Subcutaneous abdominal adipose tissue (tissue), 5 donors: ENCODE results near the gene TRIM56.
"Not testable (repeated sequence)": the region's sequence is repeated elsewhere in the genome, so short reads cannot be mapped to it uniquely, and the experiment has no call there.

Source experiments
- H3K27ac ChIP-seq: one replicate; pipeline ENCODE4 v1.7.0; 2013; ENCODE audit warnings: low read depth, mild to moderate bottlenecking, inconsistent platforms, low read length, moderate library complexity
- H3K27me3 ChIP-seq, 5 donors: one replicate each; pipeline ENCODE4 v1.7.0; 2013; ENCODE audit warnings: low read length in 5 of 5, inconsistent platforms in 1 of 5; ENCODE audit not compliant: control insufficient read depth in 5 of 5, insufficient read depth in 4 of 5
- H3K36me3 ChIP-seq, 5 donors: one replicate each; pipeline ENCODE4 v1.7.0; 2013; ENCODE audit warnings: low read length in 5 of 5; ENCODE audit not compliant: control insufficient read depth in 5 of 5, insufficient read depth in 5 of 5
- H3K4me1 ChIP-seq, 5 donors: one replicate each; pipeline ENCODE4 v1.7.0; 2013; ENCODE audit warnings: low read length in 5 of 5, mild to moderate bottlenecking in 3 of 5, moderate library complexity in 1 of 5; ENCODE audit not compliant: control insufficient read depth in 5 of 5, insufficient read depth in 5 of 5
- H3K4me3 ChIP-seq, 5 donors: one replicate each; pipeline ENCODE4 v1.7.0; 2013; ENCODE audit warnings: low read length in 5 of 5, low read depth in 1 of 5
- H3K9ac ChIP-seq, 5 donors: one replicate each; pipeline ENCODE4 v1.7.0; 2013; ENCODE audit warnings: low read length in 5 of 5, mild to moderate bottlenecking in 4 of 5, moderate library complexity in 3 of 5
- H3K9me3 ChIP-seq, 5 donors: one replicate each; pipeline ENCODE4 v1.7.0; 2013; ENCODE audit warnings: low read length in 5 of 5; ENCODE audit not compliant: control insufficient read depth in 5 of 5
- donor health status: healthy.
- donor health status: healthy.
- donor health status: healthy.
- donor health status: healthy.
- donor health status: healthy.

The TRIM56 gene

GRCh38 chr7:101119876-101120275, 34.6 kb downstream of the TRIM56 start:
- peaks cover 6 to 26% (median 17%) of the 10 kb centered on the region in 5 donors for H3K4me1 ChIP-seq
- no peaks in the 10 kb centered on the region for H3K9me3 ChIP-seq
- no peaks in the 10 kb centered on the region for H3K36me3 ChIP-seq
- no peak overlapping the region for H3K9ac ChIP-seq
- H3K4me3 ChIP-seq = no peak overlapping the region
- peaks cover 0 to 3% (median 0%) of the 10 kb centered on the region in 5 donors for H3K27me3 ChIP-seq
- H3K27ac ChIP-seq = no peak overlapping the region

- Histone ChIP-seq H3K4me1 (peaks cover 6 to 30% (median 19%) of the 10 kb centered on the region in 5 donors), H3K9ac (no peak overlapping the region), H3K36me3 (no peaks in the 10 kb centered on the region), H3K27me3 (peaks cover 0 to 3% (median 0%) of the 10 kb centered on the region in 5 donors), H3K9me3 (no peaks in the 10 kb centered on the region), H3K4me3 (no peak overlapping the region), H3K27ac (no peak overlapping the region)
These were observed 35.0 kb downstream of the TRIM56 start for GRCh38 chr7:101120315-101120714.

- not testable (repeated sequence) for H3K27me3 ChIP-seq, H3K9me3 ChIP-seq, H3K36me3 ChIP-seq, H3K9ac ChIP-seq, H3K27ac ChIP-seq
- Histone ChIP-seq H3K4me1 (peaks cover 8 to 42% (median 26%) of the 10 kb centered on the region in 5 donors), H3K4me3 (peak overlapping the region; percentile 32 to 77 (median 55))
These were observed 36.3 kb downstream of the TRIM56 start for GRCh38 chr7:101121631-101121990.

GRCh38 chr7:101121991-101122932, 37.0 kb downstream of the TRIM56 start:
- H3K27me3 ChIP-seq = peaks cover 0 to 16% (median 2%) of the 10 kb centered on the region in 5 donors
- H3K9me3 ChIP-seq = no peaks in the 10 kb centered on the region
- peak overlapping the region in 3 of 5 donors; percentile 35 to 58 (median 44) for H3K9ac ChIP-seq
- no peaks in the 10 kb centered on the region for H3K36me3 ChIP-seq
- peaks cover 10 to 48% (median 33%) of the 10 kb centered on the region in 5 donors for H3K4me1 ChIP-seq
- H3K4me3 ChIP-seq = peak overlapping the region; percentile 32 to 77 (median 55)
- peak overlapping the region; percentile 69 for H3K27ac ChIP-seq

GRCh38 chr7:101122933-101123702, 37.8 kb downstream of the TRIM56 start:
- H3K27me3 ChIP-seq = peaks cover 0 to 17% (median 2%) of the 10 kb centered on the region in 5 donors

GRCh38 chr7:101123703-101124068, 38.4 kb downstream of the TRIM56 start:
- Histone ChIP-seq H3K4me3 (no peak overlapping the region), H3K27me3 (peaks cover 0 to 20% (median 2%) of the 10 kb centered on the region in 5 donors), H3K4me1 (peaks cover 10 to 57% (median 42%) of the 10 kb centered on the region in 5 donors), H3K36me3 (no peaks in the 10 kb centered on the region), H3K27ac (no peak overlapping the region), H3K9me3 (no peaks in the 10 kb centered on the region), H3K9ac (no peak overlapping the region)

More at GRCh38 chr7:101122933-101123702, 37.8 kb downstream of the TRIM56 start:
- no peaks in the 10 kb centered on the region for H3K36me3 ChIP-seq
- H3K4me1 ChIP-seq = peaks cover 10 to 56% (median 40%) of the 10 kb centered on the region in 5 donors
- H3K9me3 ChIP-seq = no peaks in the 10 kb centered on the region
- H3K27ac ChIP-seq = no peak overlapping the region
- H3K9ac ChIP-seq = peak overlapping the region in 1 of 5 donors; percentile 58
- peak overlapping the region in 1 of 5 donors; percentile 63 for H3K4me3 ChIP-seq

- Histone ChIP-seq H3K27me3 (peaks cover 0 to 20% (median 2%) of the 10 kb centered on the region in 5 donors), H3K27ac (no peak overlapping the region), H3K4me1 (peaks cover 10 to 57% (median 42%) of the 10 kb centered on the region in 5 donors), H3K9me3 (no peaks in the 10 kb centered on the region), H3K4me3 (no peak overlapping the region), H3K36me3 (no peaks in the 10 kb centered on the region), H3K9ac (no peak overlapping the region)
These were observed 39.2 kb downstream of the TRIM56 start for GRCh38 chr7:101124376-101125056.

- Histone ChIP-seq H3K36me3 (peaks cover 0 to 2% (median 0%) of the 10 kb centered on the region in 5 donors), H3K27ac (peak overlapping the region; percentile 62), H3K4me3 (peak overlapping the region in 3 of 5 donors; percentile 40 to 46 (median 42)), H3K27me3 (peaks cover 0 to 20% (median 4%) of the 10 kb centered on the region in 5 donors), H3K4me1 (peaks cover 10 to 57% (median 42%) of the 10 kb centered on the region in 5 donors), H3K9me3 (no peaks in the 10 kb centered on the region), H3K9ac (peak overlapping the region in 2 of 5 donors; percentile 24 to 43)
These were observed 40.8 kb downstream of the TRIM56 start for GRCh38 chr7:101125989-101126650.
